HFFc6 (cell line): ENCODE measurements around the gene DHRS9. TPM values are rescaled to one million over a fixed set of nuclear protein-coding genes. Genes with fewer than 3 reads are reported as not detected.

Experiments
- DNase-seq: peaks from one replicate; pipeline ENCODE4 v3.0.0-alpha.2; 2018
- H3K27ac Mint-ChIP-seq: 2 replicates; pipeline ENCODE4 v1.8.0; 2020; ENCODE audit warnings: mild to moderate bottlenecking, mixed read lengths
- H3K27me3 Mint-ChIP-seq: 2 replicates; pipeline ENCODE4 v1.8.0; 2021; ENCODE audit warnings: mild to moderate bottlenecking, moderate library complexity, mixed read lengths; ENCODE audit not compliant: insufficient read depth
- H3K36me3 Mint-ChIP-seq: 2 replicates; pipeline ENCODE4 v1.8.0; 2021; ENCODE audit warnings: low read depth, mixed read lengths
- H3K4me1 Mint-ChIP-seq: 2 replicates; pipeline ENCODE4 v1.8.0; 2020; ENCODE audit warnings: low read depth, mixed read lengths
- H3K4me3 Mint-ChIP-seq: 2 replicates; pipeline ENCODE4 v1.8.0; 2020; ENCODE audit warnings: mild to moderate bottlenecking, moderate library complexity, mixed read lengths
- H3K9me3 Mint-ChIP-seq: 2 replicates; pipeline ENCODE4 v1.8.0; 2020; ENCODE audit warnings: mild to moderate bottlenecking, mixed read lengths
- CTCF ChIP-seq: fragments of 200-600 bp; sonication (generic); IDR thresholded peaks from 2 replicates; pipeline ENCODE4 v1.5.0; 2021; ENCODE audit warnings: antibody characterized with exemption, mild to moderate bottlenecking
- total RNA-seq, 6 experiments: library from RNA; stranded (reverse); fragmentation: NEBNext Ultra II Directional; extraction: Animal tissue kit (Norgen Biotek cat#: 25700); gene quantifications; 2 replicates in 1 of 6; 3 replicates in 5 of 6; pipeline ENCODE4 v1.2.3, GENCODE V29; 2021

The DHRS9 gene
- total RNA-seq, 6 experiments from 2014 or later, result not detected

GRCh38 chr2:169091256-169091655 lies 21.9 kb downstream of the DHRS9 start:
- Mint-ChIP-seq H3K9me3 (peaks cover 29% of the 10 kb centered on the region), H3K4me1 (peaks cover 11% of the 10 kb centered on the region), H3K27me3 (no peaks in the 10 kb centered on the region; the same call in 1 of the 2 replicates), H3K4me3 (no peak overlapping the region), H3K27ac (no peak overlapping the region), H3K36me3 (no peaks in the 10 kb centered on the region)
- TF ChIP-seq CTCF, result no peak
- no peak for DNase-seq

GRCh38 chr2:169091761-169092519 lies 22.6 kb downstream of the DHRS9 start:
- Mint-ChIP-seq H3K36me3 (no peaks in the 10 kb centered on the region), H3K27ac (no peak overlapping the region), H3K9me3 (peaks cover 26% of the 10 kb centered on the region), H3K27me3 (no peaks in the 10 kb centered on the region; the same call in 1 of the 2 replicates), H3K4me3 (no peak overlapping the region), H3K4me1 (peaks cover 11% of the 10 kb centered on the region)
- DNase-seq, result peak; percentile 3
- no peak for TF ChIP-seq CTCF

- Mint-ChIP-seq H3K27me3 (no peaks in the 10 kb centered on the region; the same call in 1 of the 2 replicates), H3K4me1 (peaks cover 11% of the 10 kb centered on the region), H3K4me3 (no peak overlapping the region), H3K9me3 (peaks cover 14% of the 10 kb centered on the region), H3K27ac (no peak overlapping the region), H3K36me3 (no peaks in the 10 kb centered on the region)
- no peak for DNase-seq
- TF ChIP-seq CTCF, result no peak
Observed at GRCh38 chr2:169093535-169093934, 24.2 kb downstream of the DHRS9 start.

GRCh38 chr2:169094676-169095075 lies 25.3 kb downstream of the DHRS9 start:
- no peaks in the 10 kb centered on the region; the same call in 1 of the 2 replicates for H3K27me3 Mint-ChIP-seq
- peaks cover 11% of the 10 kb centered on the region for H3K4me1 Mint-ChIP-seq
- no peaks in the 10 kb centered on the region for H3K36me3 Mint-ChIP-seq
- TF ChIP-seq CTCF, result no peak
- H3K27ac Mint-ChIP-seq, result no peak overlapping the region
- DNase-seq, result no peak
- H3K9me3 Mint-ChIP-seq, result peaks cover 7% of the 10 kb centered on the region
- H3K4me3 Mint-ChIP-seq, result no peak overlapping the region

GRCh38 chr2:169095621-169096105 lies 26.3 kb downstream of the DHRS9 start:
- Mint-ChIP-seq H3K36me3 (no peaks in the 10 kb centered on the region), H3K27ac (no peak overlapping the region; the same call in 1 of the 2 replicates), H3K4me1 (peaks cover 11% of the 10 kb centered on the region), H3K27me3 (no peaks in the 10 kb centered on the region; the same call in 1 of the 2 replicates), H3K9me3 (peaks cover 7% of the 10 kb centered on the region; the same call in 1 of the 2 replicates), H3K4me3 (peak overlapping the region; percentile 32; the same call in 1 of the 2 replicates)
- peak; percentile 76 for DNase-seq
- no peak for TF ChIP-seq CTCF
